IMR-90 (cell line): ENCODE results near the gene EML4. TPM values are rescaled to one million over a fixed set of nuclear protein-coding genes. Genes with fewer than 3 reads are reported as not detected.
A peak's percentile ranks its signal among the peaks of the same experiment; 100 is the strongest.

Experiments used
- ATAC-seq: fragments of 200-7000 bp; cut with Tn5 transposase; 2 replicates; pipeline ENCODE4 v1.9.1; 2020; ENCODE audit warnings: low read depth, mild to moderate bottlenecking, moderate library complexity
- BruUV-seq: library from RNA; stranded (reverse); fragments of 400-500 nt; replicated peaks from 2 replicates; lab custom pipeline; 2021; lab: Mats Ljungman, UMichigan
- CTCF ChIA-PET: fragments of 300-600 bp; formaldehyde crosslinking; extraction: SDS; loops from one replicate; lab custom pipeline; 2021; ENCODE audit warnings: antibody characterized with exemption; lab: Yijun Ruan, JAX
- POLR2A ChIA-PET: fragments of 300-600 bp; sonication (Branson Sonifier 250); formaldehyde crosslinking; loops from one replicate; lab custom pipeline; 2022; ENCODE audit warnings: antibody characterized with exemption; ENCODE audit not compliant: unreplicated experiment; lab: Charles Lee
- DNase-seq: peaks from one replicate; pipeline ENCODE4 v3.0.0; 2013
- H2AFZ ChIP-seq: replicated peaks from 2 replicates; pipeline ENCODE3; 2013; ENCODE audit warnings: low read length, mild to moderate bottlenecking; ENCODE audit not compliant: poor library complexity
- H2AK5ac ChIP-seq: 2 replicates; pipeline ENCODE4 v1.6.1; 2013; ENCODE audit warnings: low read depth, low read length, inconsistent platforms
- H2AK9ac ChIP-seq: replicated peaks from 2 replicates; pipeline ENCODE3; 2013; ENCODE audit warnings: mild to moderate bottlenecking, low read depth, low read length, moderate library complexity; ENCODE audit not compliant: poor library complexity
- H2BK120ac ChIP-seq: 2 replicates; pipeline ENCODE4 v1.6.1; 2013; ENCODE audit warnings: low read depth, low read length, inconsistent platforms
- H2BK15ac ChIP-seq: 3 replicates; pipeline ENCODE4 v1.6.1; 2013; ENCODE audit warnings: low read depth, low read length, inconsistent platforms
- H2BK20ac ChIP-seq: 2 replicates; pipeline ENCODE4 v1.6.1; 2013; ENCODE audit warnings: low read depth, mild to moderate bottlenecking, inconsistent platforms, low read length, moderate library complexity
- H2BK5ac ChIP-seq: 2 replicates; pipeline ENCODE4 v1.6.1; 2013; ENCODE audit warnings: mild to moderate bottlenecking, low read depth, low read length, inconsistent platforms; ENCODE audit not compliant: poor library complexity, severe bottlenecking
- H3K14ac ChIP-seq: replicated peaks from 2 replicates; pipeline ENCODE4 v1.6.1; 2013; ENCODE audit warnings: low read depth, low read length, inconsistent platforms
- H3K18ac ChIP-seq: 2 replicates; pipeline ENCODE4 v1.6.1; 2013; ENCODE audit warnings: low read depth, low read length, control low read depth
- H3K23ac ChIP-seq: 2 replicates; pipeline ENCODE4 v1.6.1; 2013; ENCODE audit warnings: low read depth, low read length, inconsistent platforms
- H3K27ac ChIP-seq: 2 replicates; pipeline ENCODE4 v1.5.1; 2013; ENCODE audit warnings: mild to moderate bottlenecking, control low read depth, low read length; ENCODE audit not compliant: insufficient read depth
- H3K27me3 ChIP-seq: 2 replicates; pipeline ENCODE4 v1.6.1; 2013; ENCODE audit warnings: low read length; ENCODE audit not compliant: control insufficient read depth, insufficient read depth
- H3K36me3 ChIP-seq: 2 replicates; pipeline ENCODE4 v1.6.1; 2013; ENCODE audit warnings: low read length, mixed read lengths; ENCODE audit not compliant: control insufficient read depth, insufficient read depth
- H3K4ac ChIP-seq: 2 replicates; pipeline ENCODE4 v1.6.1; 2013; ENCODE audit warnings: low read depth, low read length, inconsistent platforms
- H3K4me1 ChIP-seq: 2 replicates; pipeline ENCODE4 v1.6.1; 2013; ENCODE audit warnings: low read length, mixed read lengths; ENCODE audit not compliant: control insufficient read depth, insufficient read depth
- H3K4me2 ChIP-seq: 2 replicates; pipeline ENCODE4 v1.6.1; 2013; ENCODE audit warnings: low read depth, mild to moderate bottlenecking, control low read depth, low read length, moderate library complexity
- H3K4me3 ChIP-seq: 2 replicates; pipeline ENCODE4 v1.5.1; 2013; ENCODE audit warnings: low read depth, mild to moderate bottlenecking, control low read depth, low read length, moderate library complexity; ENCODE audit not compliant: insufficient read depth
- H3K56ac ChIP-seq: 2 replicates; pipeline ENCODE4 v1.6.1; 2013; ENCODE audit warnings: low read length, inconsistent platforms; ENCODE audit not compliant: insufficient read depth; ENCODE audit errors: extremely low read depth
- H3K79me1 ChIP-seq, 2 experiments: 2 replicates each; pipeline ENCODE4 v1.6.1; 2013; ENCODE audit warnings: low read length in 2 of 2, inconsistent platforms in 1 of 2, low read depth in 1 of 2
- H3K9ac ChIP-seq: 2 replicates; pipeline ENCODE4 v1.6.1; 2013; ENCODE audit warnings: low read depth, low read length, control low read depth
- H3K9me1 ChIP-seq: 2 replicates; pipeline ENCODE4 v1.6.1; 2013; ENCODE audit warnings: low read length, inconsistent platforms; ENCODE audit not compliant: insufficient read depth
- H3K9me3 ChIP-seq: 2 replicates; pipeline ENCODE4 v1.6.1; 2013; ENCODE audit warnings: low read length; ENCODE audit not compliant: control insufficient read depth, insufficient read depth
- H4K20me1 ChIP-seq: 2 replicates; pipeline ENCODE4 v1.6.1; 2013; ENCODE audit warnings: low read length, inconsistent platforms; ENCODE audit not compliant: insufficient read depth
- H4K5ac ChIP-seq: 2 replicates; pipeline ENCODE4 v1.6.1; 2013; ENCODE audit warnings: mild to moderate bottlenecking, low read depth, low read length, control low read depth
- H4K8ac ChIP-seq, 2 experiments: 2 replicates each; pipeline ENCODE4 v1.6.1; 2013; ENCODE audit warnings: low read depth in 2 of 2, low read length in 2 of 2, control low read depth in 1 of 2, inconsistent platforms in 1 of 2
- H4K91ac ChIP-seq: 2 replicates; pipeline ENCODE4 v1.6.1; 2013; ENCODE audit warnings: low read depth, low read length, inconsistent platforms; ENCODE audit not compliant: insufficient read depth
- CEBPB ChIP-seq: IDR thresholded peaks from 2 replicates; pipeline ENCODE4 v1.6.1; 2012; ENCODE audit warnings: low read depth, low read length, improper control_type of control experiment
- CHD1 ChIP-seq: IDR thresholded peaks from 2 replicates; pipeline ENCODE4 v1.6.1; 2012; ENCODE audit warnings: low read depth, low read length, improper control_type of control experiment
- CTCF ChIP-seq: conservative IDR thresholded peaks from 2 replicates; pipeline ENCODE4 v1.5.1; 2012; ENCODE audit warnings: mild to moderate bottlenecking, low read depth, low read length, improper control_type of control experiment
- ELK1 ChIP-seq: fragments of 150-350 bp; IDR thresholded peaks from 2 replicates; pipeline ENCODE4 v1.6.1; 2016; ENCODE audit warnings: low read depth, mild to moderate bottlenecking, low read length, moderate library complexity, borderline replicate concordance
- FOS ChIP-seq: fragments of 150-350 bp; IDR thresholded peaks from 2 replicates; pipeline ENCODE4 v1.6.1; 2016; ENCODE audit warnings: low read depth, low read length
- MAFK ChIP-seq: IDR thresholded peaks from 2 replicates; pipeline ENCODE4 v1.6.1; 2012; ENCODE audit warnings: low read depth, low read length, improper control_type of control experiment
- MAZ ChIP-seq: IDR thresholded peaks from 2 replicates; pipeline ENCODE4 v1.6.1; 2012; ENCODE audit warnings: low read depth, mild to moderate bottlenecking, low read length, improper control_type of control experiment, moderate library complexity, borderline replicate concordance
- MXI1 ChIP-seq: IDR thresholded peaks from 2 replicates; pipeline ENCODE4 v1.6.1; 2012; ENCODE audit warnings: low read depth, mild to moderate bottlenecking, low read length, moderate library complexity, borderline replicate concordance
- NFE2L2 ChIP-seq: fragments of 150-350 bp; IDR thresholded peaks from 2 replicates; pipeline ENCODE4 v1.6.1; 2016; ENCODE audit warnings: low read depth, mild to moderate bottlenecking, low read length
- POLR2A ChIP-seq: IDR thresholded peaks from 2 replicates; pipeline ENCODE4 v1.6.1; 2012; ENCODE audit warnings: mild to moderate bottlenecking, low read depth, low read length
- RAD21 ChIP-seq: IDR thresholded peaks from 2 replicates; pipeline ENCODE4 v1.6.1; 2012; ENCODE audit warnings: low read length, improper control_type of control experiment
- RCOR1 ChIP-seq: IDR thresholded peaks from 2 replicates; pipeline ENCODE4 v1.6.1; 2012; ENCODE audit warnings: mild to moderate bottlenecking, low read length, improper control_type of control experiment; ENCODE audit not compliant: insufficient replicate concordance
- RFX5 ChIP-seq: IDR thresholded peaks from 2 replicates; pipeline ENCODE4 v1.8.0; 2012; ENCODE audit warnings: low read depth, mild to moderate bottlenecking, low read length, moderate library complexity
- SMC3 ChIP-seq: fragments of 150-350 bp; IDR thresholded peaks from 2 replicates; pipeline ENCODE4 v1.6.1; 2016; ENCODE audit warnings: low read depth, mild to moderate bottlenecking, antibody characterized with exemption, low read length, moderate library complexity
- USF2 ChIP-seq: fragments of 150-350 bp; IDR thresholded peaks from 2 replicates; pipeline ENCODE4 v1.6.1; 2017; ENCODE audit warnings: mild to moderate bottlenecking, antibody characterized with exemption, low read length, low read depth
- WGBS, 2 experiments: methylation state at CpG; one replicate each; pipeline versions ENCODE4 v1.1.5 to v1.1.7; 2013; ENCODE audit warnings: missing lambda C conversion rate in 2 of 2; ENCODE audit not compliant: insufficient read length in 1 of 2; ENCODE audit errors: extremely low coverage in 2 of 2; 5-methylcytosine and 5-hydroxymethylcytosine counted together
- dilution Hi-C: fragments of 300-500 bp; cut with HindIII; formaldehyde crosslinking; loops from one replicate; pipeline ENCODE4 v1.14.3; 2018; ENCODE audit warnings: low sequenced_read_pairs; ENCODE audit not compliant: unreplicated experiment
- in situ Hi-C: fragments of 300-500 bp; cut with MboI; formaldehyde crosslinking; loops from 3 replicates; pipeline ENCODE4 v1.14.3; 2019; ENCODE audit warnings: low sequenced_read_pairs, inconsistent platforms, mixed read lengths
- intact Hi-C: fragments of 100-400 bp; cut with micrococcal nuclease; formaldehyde crosslinking; loops from 2 replicates; pipeline ENCODE4 v1.10.0; 2022
- polyA plus RNA-seq, 3 experiments: library from polyadenylated mRNA; depleted of rRNA; stranded (reverse); fragments of >200 nt; gene quantifications; 2 replicates each; pipeline ENCODE4 v1.2.3, GENCODE V29; 2012; ENCODE audit warnings: low replicate concordance in 1 of 3
- total RNA-seq: library from RNA; depleted of rRNA; stranded (reverse); fragments of >200 nt; gene quantifications from 2 replicates; pipeline ENCODE4 v1.2.3, GENCODE V29; 2012

The EML4 gene
- total and polyA plus RNA-seq, 2 of the 4 experiments (the other 2 are of a cell fraction), result 29.7 to 73.7 TPM

- Histone ChIP-seq H3K79me1 (peaks cover 35 to 77% of the 10 kb centered on the region in 2 experiments), H3K4ac (no peak overlapping the region), H2BK20ac (no peak overlapping the region), H2AK9ac (peak overlapping the region; percentile 19), H2AK5ac (no peak overlapping the region), H3K9me1 (peaks cover 25% of the 10 kb centered on the region), H2BK120ac (no peak overlapping the region), H3K14ac (no peak overlapping the region), H3K9ac (no peak overlapping the region), H3K9me3 (no peaks in the 10 kb centered on the region), H3K56ac (no peak overlapping the region), H2AFZ (no peak overlapping the region), H4K20me1 (peaks cover 6% of the 10 kb centered on the region), H4K5ac (no peak overlapping the region), H3K4me2 (no peak overlapping the region), H4K8ac (no peak overlapping the region), H3K18ac (no peak overlapping the region), H3K23ac (no peak overlapping the region), H3K27me3 (no peaks in the 10 kb centered on the region), H3K4me3 (no peak overlapping the region), H3K27ac (no peak overlapping the region), H3K4me1 (peaks cover 15% of the 10 kb centered on the region), H2BK5ac (no peak overlapping the region), H2BK15ac (no peak overlapping the region), H3K36me3 (peaks cover 37% of the 10 kb centered on the region; the same call in 1 of the 2 replicates), H4K91ac (no peak overlapping the region)
- intact Hi-C loops (no loop called here), in situ Hi-C loops (no loop called here), dilution Hi-C loops (no loop called here)
- BruUV-seq, result no TSS peak
- no peak for ATAC-seq
- ChIA-PET CTCF (no interaction called here), POLR2A (no interaction called here)
- DNase-seq, result no peak
- WGBS, 2 experiments, result 89% methylated on average over 5 of the region's 23 CpGs; no CpG with 5 or more reads in 1 of the 2 experiments
- TF ChIP-seq CHD1, result no peak
- TF ChIP-seq CEBPB, result no peak
- TF ChIP-seq FOS, result no peak
- no peak for TF ChIP-seq POLR2A
- no peak for TF ChIP-seq RAD21
- no peak for TF ChIP-seq RCOR1
- no peak for TF ChIP-seq NFE2L2
- TF ChIP-seq MXI1, result no peak
- TF ChIP-seq RFX5, result no peak
- no peak for TF ChIP-seq MAFK
- TF ChIP-seq MAZ, result no peak
- no peak for TF ChIP-seq CTCF
- TF ChIP-seq ELK1, result no peak
- no peak for TF ChIP-seq SMC3
- TF ChIP-seq USF2, result no peak
Observed at GRCh38 chr2:42340045-42340937, 171.1 kb downstream of the EML4 start.
